Ishikawa (cell line): ENCODE data around the gene C1orf198.

Source experiments
- CEBPB ChIP-seq: IDR thresholded peaks from 2 replicates; pipeline ENCODE4 v1.6.1; 2012
- MAX ChIP-seq: IDR thresholded peaks from 2 replicates; pipeline ENCODE4 v1.6.1; 2012
- REST ChIP-seq: IDR thresholded peaks from 2 replicates; pipeline ENCODE4 v1.6.1; 2012; ENCODE audit warnings: low read depth, mild to moderate bottlenecking
- TAF1 ChIP-seq: IDR thresholded peaks from 2 replicates; pipeline ENCODE4 v1.6.1; 2012; ENCODE audit warnings: low read depth, mild to moderate bottlenecking
- TCF12 ChIP-seq: IDR thresholded peaks from 2 replicates; pipeline ENCODE4 v1.6.1; 2012; ENCODE audit warnings: low read depth
- TEAD4 ChIP-seq: IDR thresholded peaks from 2 replicates; pipeline ENCODE4 v1.6.1; 2012

- no peak for TF ChIP-seq TAF1
- TF ChIP-seq TCF12 = no peak
- TF ChIP-seq MAX = no peak
- no peak for TF ChIP-seq CEBPB
- TF ChIP-seq REST = no peak
- no peak for TF ChIP-seq TEAD4
These were observed 10.3 kb upstream of the C1orf198 start for GRCh38 chr1:230878591-230878990.
